GM12873 (cell line): ENCODE measurements around the gene GNAI2.
A peak's percentile ranks its signal among the peaks of the same experiment; 100 is the strongest.

Experiments
- TF ChIP-seq, protein P1 (sequence below): IDR thresholded peaks from 2 replicates; pipeline ENCODE4 v1.5.1; 2012; ENCODE audit warnings: low read depth, mild to moderate bottlenecking, moderate library complexity, low read length, control low read depth; ENCODE audit not compliant: insufficient read depth; ENCODE audit errors: missing control alignments

Gene GNAI2

DNA sequence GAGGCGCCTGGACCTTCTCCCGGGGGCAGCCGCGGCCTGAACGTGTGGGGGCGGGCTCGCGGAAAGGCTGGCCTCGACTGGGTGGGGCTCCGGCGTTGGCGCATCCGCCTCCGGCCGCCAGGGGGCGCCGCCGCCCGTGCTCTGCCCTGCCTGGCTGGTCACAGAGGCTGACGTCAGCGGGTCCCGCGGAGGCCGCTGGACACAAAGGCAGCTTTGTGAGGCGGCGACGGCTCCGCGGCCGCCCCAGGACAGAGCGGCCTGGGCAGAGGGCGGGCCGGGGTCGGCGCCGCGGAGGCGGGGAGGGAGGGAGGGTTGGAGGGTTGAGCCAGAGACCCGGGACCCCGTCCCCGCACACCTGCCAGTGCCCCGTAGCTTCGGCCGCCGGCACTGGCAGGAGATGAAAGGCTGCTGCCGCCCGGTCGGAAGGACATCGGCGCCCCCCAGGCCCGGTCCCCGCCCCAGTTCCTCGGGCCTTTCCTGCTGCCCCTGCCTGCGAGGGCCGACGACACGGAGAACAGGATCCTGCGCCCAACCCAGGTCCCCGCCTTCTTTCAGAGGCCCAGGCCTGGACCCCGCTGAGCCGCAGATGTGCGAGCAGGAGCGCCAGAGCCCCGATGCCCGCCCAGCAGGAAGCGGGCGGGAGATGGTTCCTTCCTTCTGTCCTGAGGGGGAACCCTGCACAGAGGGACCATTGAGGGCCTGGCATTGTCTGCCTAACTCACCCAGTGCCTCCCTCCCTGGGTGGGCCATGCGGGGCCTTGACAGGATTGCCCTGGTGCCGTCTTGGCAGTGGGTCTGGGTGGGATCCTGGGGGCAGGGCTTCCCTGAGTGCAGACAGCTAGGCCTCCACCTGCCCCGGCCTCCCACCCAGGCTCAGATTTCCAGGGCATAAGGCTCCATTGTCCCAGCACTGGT is 24.3 kb downstream of the GNAI2 start:
- TF ChIP-seq, protein P1, sequence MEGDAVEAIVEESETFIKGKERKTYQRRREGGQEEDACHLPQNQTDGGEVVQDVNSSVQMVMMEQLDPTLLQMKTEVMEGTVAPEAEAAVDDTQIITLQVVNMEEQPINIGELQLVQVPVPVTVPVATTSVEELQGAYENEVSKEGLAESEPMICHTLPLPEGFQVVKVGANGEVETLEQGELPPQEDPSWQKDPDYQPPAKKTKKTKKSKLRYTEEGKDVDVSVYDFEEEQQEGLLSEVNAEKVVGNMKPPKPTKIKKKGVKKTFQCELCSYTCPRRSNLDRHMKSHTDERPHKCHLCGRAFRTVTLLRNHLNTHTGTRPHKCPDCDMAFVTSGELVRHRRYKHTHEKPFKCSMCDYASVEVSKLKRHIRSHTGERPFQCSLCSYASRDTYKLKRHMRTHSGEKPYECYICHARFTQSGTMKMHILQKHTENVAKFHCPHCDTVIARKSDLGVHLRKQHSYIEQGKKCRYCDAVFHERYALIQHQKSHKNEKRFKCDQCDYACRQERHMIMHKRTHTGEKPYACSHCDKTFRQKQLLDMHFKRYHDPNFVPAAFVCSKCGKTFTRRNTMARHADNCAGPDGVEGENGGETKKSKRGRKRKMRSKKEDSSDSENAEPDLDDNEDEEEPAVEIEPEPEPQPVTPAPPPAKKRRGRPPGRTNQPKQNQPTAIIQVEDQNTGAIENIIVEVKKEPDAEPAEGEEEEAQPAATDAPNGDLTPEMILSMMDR = peak; percentile 95

- TF ChIP-seq, protein P1 = no peak
Measured at GRCh38 chr3:50260942-50261441, 25.0 kb downstream of the GNAI2 start.

DNA sequence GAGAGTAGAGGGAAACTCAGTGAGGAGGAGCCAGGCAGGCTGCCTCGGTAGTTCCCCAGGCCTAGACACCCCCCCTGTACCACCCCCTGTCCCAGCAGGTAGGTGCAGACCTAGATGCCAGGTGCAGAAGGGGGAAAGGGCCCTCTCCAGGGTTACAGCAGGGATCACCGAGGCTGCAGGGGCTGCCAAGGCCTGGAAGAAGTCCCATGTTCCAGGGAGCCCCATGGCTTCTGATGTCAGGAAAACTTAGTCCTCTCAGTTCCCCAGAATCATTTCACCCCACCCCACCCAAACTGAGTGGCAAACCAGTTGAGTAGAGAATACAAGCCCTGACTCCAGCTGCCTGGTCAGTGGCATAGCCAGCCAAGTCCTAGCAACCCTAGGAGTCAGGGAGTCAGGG is 25.5 kb downstream of the GNAI2 start:
- TF ChIP-seq, protein P1 = no peak

DNA sequence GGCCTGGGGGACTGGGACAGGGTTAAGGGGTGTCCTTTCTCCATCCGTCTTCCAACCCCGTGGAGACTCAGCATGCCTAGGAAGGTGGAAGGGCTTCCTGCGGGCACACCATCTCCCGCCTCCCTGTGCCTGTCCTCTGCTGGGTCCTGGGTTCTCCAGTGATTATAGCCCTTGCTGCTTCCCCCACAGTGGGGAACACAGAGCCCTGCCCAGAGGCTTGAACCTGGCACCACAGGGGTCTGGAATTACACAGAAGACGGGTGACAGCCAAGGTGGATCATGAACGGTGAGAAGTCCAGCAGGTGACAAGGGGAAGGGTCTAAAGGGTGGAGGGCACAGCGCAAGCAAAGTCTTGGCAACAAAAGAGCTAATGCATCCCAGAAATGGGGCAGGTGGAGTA is 26.8 kb downstream of the GNAI2 start:
- TF ChIP-seq, protein P1 = no peak

DNA sequence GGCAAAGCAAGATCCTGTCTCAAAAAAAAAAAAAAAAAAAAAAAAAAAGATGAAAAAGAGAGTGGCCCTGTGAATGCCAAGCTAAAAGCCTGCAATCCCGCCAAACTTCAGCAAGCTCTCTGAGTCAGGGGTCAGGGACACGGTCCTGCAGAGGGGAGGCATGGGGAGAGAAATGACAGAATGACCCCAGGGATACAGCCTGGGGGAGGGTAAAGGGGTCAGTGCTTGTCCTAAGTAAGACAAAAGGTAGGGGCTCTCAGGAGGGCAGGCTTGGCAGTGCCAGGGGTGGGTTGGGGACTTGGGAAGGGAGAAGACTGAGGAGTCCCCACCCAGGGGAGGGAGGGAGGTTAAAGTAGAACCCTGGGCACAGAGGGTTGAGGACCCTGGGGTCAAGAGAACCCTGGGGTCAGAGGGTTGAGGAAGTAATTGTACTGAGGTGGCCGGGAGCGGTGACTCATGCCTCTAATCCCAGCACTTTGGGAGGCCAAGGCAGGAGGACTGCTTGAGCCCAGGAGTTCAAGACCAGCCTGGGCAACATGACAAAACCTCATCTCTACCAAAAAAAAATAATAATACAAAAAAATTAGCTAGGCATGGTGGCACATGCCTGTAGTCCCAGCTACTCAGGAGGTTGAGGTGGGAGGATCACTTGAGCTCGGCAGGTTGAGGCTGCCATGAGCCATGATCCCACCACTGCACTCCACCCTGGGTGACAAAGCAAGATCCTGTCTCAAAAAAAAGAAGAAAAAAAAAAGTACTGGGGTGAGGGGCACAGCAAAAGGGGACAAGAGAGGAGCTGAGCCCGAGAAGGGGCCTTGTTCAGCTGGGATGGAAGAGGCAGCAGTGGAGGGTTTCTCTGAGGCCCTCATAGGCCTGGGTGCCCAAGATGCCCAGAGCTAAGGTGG is 27.7 kb downstream of the GNAI2 start:
- TF ChIP-seq, protein P1 = no peak

DNA sequence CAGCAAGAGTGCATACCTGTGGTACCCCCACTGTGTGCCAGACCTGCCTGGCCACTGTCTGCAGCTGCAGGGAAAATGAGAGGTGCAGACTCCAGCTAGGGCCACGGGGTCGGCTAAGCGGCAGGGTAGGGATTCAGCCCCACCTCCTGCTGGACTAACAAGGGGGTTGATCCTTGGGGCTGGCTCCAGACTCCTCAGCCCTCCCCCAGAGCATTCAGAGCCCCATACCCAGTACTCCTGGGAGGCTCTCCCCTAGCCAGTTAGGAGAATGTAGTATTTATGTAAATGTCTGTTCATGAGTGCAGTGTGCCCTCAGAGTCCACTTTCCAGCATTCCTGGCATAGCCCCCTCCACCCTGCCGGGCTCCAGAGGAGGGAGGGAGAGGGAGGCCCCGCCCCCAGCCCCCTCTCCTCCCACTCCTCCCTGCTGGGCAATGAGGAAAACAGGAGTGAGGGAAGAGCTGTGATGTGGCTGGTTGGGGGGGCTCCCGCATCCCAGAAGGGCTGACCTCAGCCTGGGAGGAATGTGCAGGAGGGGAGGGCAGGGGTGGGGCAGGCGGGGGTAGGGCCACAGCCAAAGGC is 28.5 kb downstream of the GNAI2 start:
- TF ChIP-seq, protein P1 = no peak
